ENCODE measurements around the gene SCIN. TPM values are rescaled to one million over a fixed set of nuclear protein-coding genes. Genes with fewer than 3 reads are reported as not detected.

Gene SCIN
- total RNA-seq, 1 experiment from 2014 or later, result 0.22 TPM

DNA sequence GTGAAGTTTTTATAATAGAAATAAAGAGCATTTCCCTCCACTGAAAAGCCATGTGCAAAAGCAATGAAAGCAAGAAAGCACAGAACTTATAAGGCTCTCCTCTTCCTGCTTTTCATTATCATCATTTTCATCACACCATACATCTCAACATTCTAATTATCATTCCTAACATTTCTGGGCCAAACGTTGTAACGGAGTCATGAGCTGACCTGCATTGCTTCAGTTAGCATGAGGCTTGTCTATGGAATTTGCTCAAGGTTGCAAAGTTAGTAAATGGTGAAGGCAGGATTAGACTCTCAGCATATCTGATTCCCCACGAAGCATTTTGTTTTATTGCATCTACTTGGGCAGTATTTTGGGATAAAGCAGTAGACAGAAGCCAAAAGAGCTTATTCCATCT is 11.4 kb downstream of the SCIN start:
- Histone ChIP-seq H3K36me3 (ENCODE audit: control insufficient read depth in 1 of 2, insufficient read depth in 2 of 2, low read length in 2 of 2) (no peaks in the 10 kb centered on the region), H3K27me3 (ENCODE audit: insufficient read depth, low read length) (no peaks in the 10 kb centered on the region), H3K4me1 (ENCODE audit: control insufficient read depth in 1 of 2, insufficient read depth in 2 of 2, low read length in 2 of 2) (no peaks in the 10 kb centered on the region), H4K20me1 (ENCODE audit: insufficient read depth) (no peaks in the 10 kb centered on the region), H3K4me2 (ENCODE audit: low read length) (no peak overlapping the region), H3K9ac (ENCODE audit: low read length) (no peak overlapping the region), H2AFZ (ENCODE audit: low read depth, low read length, poor library complexity, severe bottlenecking) (no peak overlapping the region), H3K9me2 (ENCODE audit: insufficient read depth) (no peaks in the 10 kb centered on the region), H3K4me3 (replicated peaks in 1 of 2; ENCODE audit: low read depth in 1 of 2, low read length in 2 of 2) (no peak overlapping the region), H3K79me2 (ENCODE audit: insufficient read depth, low read length) (no peaks in the 10 kb centered on the region), H3K9me3 (ENCODE audit: control insufficient read depth in 1 of 2, insufficient read depth in 1 of 2, low read depth in 1 of 2, low read length in 2 of 2) (no peaks in the 10 kb centered on the region), H3K27ac (ENCODE audit: low read depth, low read length) (no peak overlapping the region)
- ATAC-seq, result no peak
- DNase-seq (ENCODE audit: low read depth, low spot score), result no peak
- ChIA-PET CTCF (no interaction called here), POLR2A (no interaction called here), RAD21 (ENCODE audit: low non-redundant PET in 1 of 2, low total read pairs in 2 of 2, uncharacterized antibody in 2 of 2, unreplicated experiment in 2 of 2) (no interaction called here)
- intact Hi-C loops (cut with micrococcal nuclease), result no loop called here
- TF ChIP-seq ZFX (IDR thresholded peaks at IDR 0.05), result no peak
- no TSS peak for BruUV-seq (replicated peaks)

GRCh38 chr7:12582362-12582761 is 11.8 kb downstream of the SCIN start:
- TF ChIP-seq SRF (IDR thresholded peaks at IDR 0.05; ENCODE audit: low read depth), result no peak
- TF ChIP-seq, protein P1, sequence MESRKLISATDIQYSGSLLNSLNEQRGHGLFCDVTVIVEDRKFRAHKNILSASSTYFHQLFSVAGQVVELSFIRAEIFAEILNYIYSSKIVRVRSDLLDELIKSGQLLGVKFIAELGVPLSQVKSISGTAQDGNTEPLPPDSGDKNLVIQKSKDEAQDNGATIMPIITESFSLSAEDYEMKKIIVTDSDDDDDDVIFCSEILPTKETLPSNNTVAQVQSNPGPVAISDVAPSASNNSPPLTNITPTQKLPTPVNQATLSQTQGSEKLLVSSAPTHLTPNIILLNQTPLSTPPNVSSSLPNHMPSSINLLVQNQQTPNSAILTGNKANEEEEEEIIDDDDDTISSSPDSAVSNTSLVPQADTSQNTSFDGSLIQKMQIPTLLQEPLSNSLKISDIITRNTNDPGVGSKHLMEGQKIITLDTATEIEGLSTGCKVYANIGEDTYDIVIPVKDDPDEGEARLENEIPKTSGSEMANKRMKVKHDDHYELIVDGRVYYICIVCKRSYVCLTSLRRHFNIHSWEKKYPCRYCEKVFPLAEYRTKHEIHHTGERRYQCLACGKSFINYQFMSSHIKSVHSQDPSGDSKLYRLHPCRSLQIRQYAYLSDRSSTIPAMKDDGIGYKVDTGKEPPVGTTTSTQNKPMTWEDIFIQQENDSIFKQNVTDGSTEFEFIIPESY (IDR thresholded peaks at IDR 0.05; ENCODE audit: extremely low read depth, insufficient replicate concordance, low read length), result no peak
- TF ChIP-seq RAD21 (IDR thresholded peaks at IDR 0.05; ENCODE audit: low read depth), result no peak
- no peak for TF ChIP-seq JUND (IDR thresholded peaks at IDR 0.05)
- no peak for TF ChIP-seq CEBPB (IDR thresholded peaks at IDR 0.05; ENCODE audit: low read depth)
- TF ChIP-seq POLR2AphosphoS5 (IDR thresholded peaks at IDR 0.05; ENCODE audit: low read depth, low read length), result no peak
- no peak for TF ChIP-seq EZH2 (IDR thresholded peaks at IDR 0.05)
- no peak for TF ChIP-seq POLR2A (IDR thresholded peaks at IDR 0.05; ENCODE audit: borderline replicate concordance, extremely low read depth, insufficient read depth, insufficient read length)
- no peak for TF ChIP-seq EGR1 (IDR thresholded peaks at IDR 0.05; ENCODE audit: low read depth)
- TF ChIP-seq, protein P2, sequence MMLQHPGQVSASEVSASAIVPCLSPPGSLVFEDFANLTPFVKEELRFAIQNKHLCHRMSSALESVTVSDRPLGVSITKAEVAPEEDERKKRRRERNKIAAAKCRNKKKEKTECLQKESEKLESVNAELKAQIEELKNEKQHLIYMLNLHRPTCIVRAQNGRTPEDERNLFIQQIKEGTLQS (IDR thresholded peaks at IDR 0.05), result no peak
- no peak for TF ChIP-seq SP1 (IDR thresholded peaks at IDR 0.05; ENCODE audit: low read depth)
- TF ChIP-seq FOSL1 (IDR thresholded peaks at IDR 0.05; ENCODE audit: low read depth), result no peak
- TF ChIP-seq ELF1 (IDR thresholded peaks at IDR 0.05; ENCODE audit: borderline replicate concordance, low read depth), result no peak
- TF ChIP-seq EZH2phosphoT487 (IDR thresholded peaks at IDR 0.05; ENCODE audit: borderline replicate concordance), result no peak
- TF ChIP-seq, protein P3, sequence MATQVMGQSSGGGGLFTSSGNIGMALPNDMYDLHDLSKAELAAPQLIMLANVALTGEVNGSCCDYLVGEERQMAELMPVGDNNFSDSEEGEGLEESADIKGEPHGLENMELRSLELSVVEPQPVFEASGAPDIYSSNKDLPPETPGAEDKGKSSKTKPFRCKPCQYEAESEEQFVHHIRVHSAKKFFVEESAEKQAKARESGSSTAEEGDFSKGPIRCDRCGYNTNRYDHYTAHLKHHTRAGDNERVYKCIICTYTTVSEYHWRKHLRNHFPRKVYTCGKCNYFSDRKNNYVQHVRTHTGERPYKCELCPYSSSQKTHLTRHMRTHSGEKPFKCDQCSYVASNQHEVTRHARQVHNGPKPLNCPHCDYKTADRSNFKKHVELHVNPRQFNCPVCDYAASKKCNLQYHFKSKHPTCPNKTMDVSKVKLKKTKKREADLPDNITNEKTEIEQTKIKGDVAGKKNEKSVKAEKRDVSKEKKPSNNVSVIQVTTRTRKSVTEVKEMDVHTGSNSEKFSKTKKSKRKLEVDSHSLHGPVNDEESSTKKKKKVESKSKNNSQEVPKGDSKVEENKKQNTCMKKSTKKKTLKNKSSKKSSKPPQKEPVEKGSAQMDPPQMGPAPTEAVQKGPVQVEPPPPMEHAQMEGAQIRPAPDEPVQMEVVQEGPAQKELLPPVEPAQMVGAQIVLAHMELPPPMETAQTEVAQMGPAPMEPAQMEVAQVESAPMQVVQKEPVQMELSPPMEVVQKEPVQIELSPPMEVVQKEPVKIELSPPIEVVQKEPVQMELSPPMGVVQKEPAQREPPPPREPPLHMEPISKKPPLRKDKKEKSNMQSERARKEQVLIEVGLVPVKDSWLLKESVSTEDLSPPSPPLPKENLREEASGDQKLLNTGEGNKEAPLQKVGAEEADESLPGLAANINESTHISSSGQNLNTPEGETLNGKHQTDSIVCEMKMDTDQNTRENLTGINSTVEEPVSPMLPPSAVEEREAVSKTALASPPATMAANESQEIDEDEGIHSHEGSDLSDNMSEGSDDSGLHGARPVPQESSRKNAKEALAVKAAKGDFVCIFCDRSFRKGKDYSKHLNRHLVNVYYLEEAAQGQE (IDR thresholded peaks at IDR 0.05; ENCODE audit: low read depth), result no peak
- Histone ChIP-seq H3K36me3 (ENCODE audit: control insufficient read depth in 1 of 2, insufficient read depth in 2 of 2, low read length in 2 of 2) (no peaks in the 10 kb centered on the region), H3K9me3 (ENCODE audit: control insufficient read depth in 1 of 2, insufficient read depth in 1 of 2, low read depth in 1 of 2, low read length in 2 of 2) (no peaks in the 10 kb centered on the region), H3K27me3 (ENCODE audit: insufficient read depth, low read length) (no peaks in the 10 kb centered on the region), H4K20me1 (ENCODE audit: insufficient read depth) (no peaks in the 10 kb centered on the region), H2AFZ (ENCODE audit: low read depth, low read length, poor library complexity, severe bottlenecking) (no peak overlapping the region), H3K4me3 (replicated peaks in 1 of 2; ENCODE audit: low read depth in 1 of 2, low read length in 2 of 2) (no peak overlapping the region), H3K27ac (ENCODE audit: low read depth, low read length) (no peak overlapping the region), H3K4me1 (ENCODE audit: control insufficient read depth in 1 of 2, insufficient read depth in 2 of 2, low read length in 2 of 2) (no peaks in the 10 kb centered on the region), H3K9ac (ENCODE audit: low read length) (no peak overlapping the region), H3K9me2 (ENCODE audit: insufficient read depth) (no peaks in the 10 kb centered on the region), H3K4me2 (ENCODE audit: low read length) (no peak overlapping the region), H3K79me2 (ENCODE audit: insufficient read depth, low read length) (no peaks in the 10 kb centered on the region)
- intact Hi-C loops (cut with micrococcal nuclease), result no loop called here
- DNase-seq (ENCODE audit: low read depth, low spot score) (no peak), ATAC-seq (no peak)
- CTCF ChIA-PET, result no interaction called here
- RAD21 ChIA-PET (ENCODE audit: low non-redundant PET in 1 of 2, low total read pairs in 2 of 2, uncharacterized antibody in 2 of 2, unreplicated experiment in 2 of 2), result no interaction called here
- POLR2A ChIA-PET, result no interaction called here
- BruUV-seq (replicated peaks), result no TSS peak

Data from HCT116 (cell line).